Naive B cell (primary cell): ENCODE measurements around the gene CCDC33. TPM values are rescaled to one million over a fixed set of nuclear protein-coding genes. Genes with fewer than 3 reads are reported as not detected.

Experiments
- ATAC-seq, 2 donors: fragments of 150-1000 bp; cut with Tn5 transposase; 2 replicates each; pipeline ENCODE4 v1.10.0; 2021; ENCODE audit warnings: low read depth in 2 of 2, mild to moderate bottlenecking in 2 of 2, moderate library complexity in 2 of 2
- DNase-seq: peaks from one replicate; pipeline ENCODE4 v3.0.0; 2022
- H3K27ac Mint-ChIP-seq, 6 donors: one replicate each; pipeline ENCODE4 v1.8.0; 2020 to 2022; ENCODE audit warnings: mild to moderate bottlenecking in 6 of 6, mixed read lengths in 6 of 6, moderate library complexity in 5 of 6, inconsistent platforms in 2 of 6
- H3K27me3 Mint-ChIP-seq, 3 donors: one replicate each; pipeline ENCODE4 v1.8.0; 2021 to 2022; ENCODE audit warnings: mixed read lengths in 3 of 3, mild to moderate bottlenecking in 1 of 3
- H3K36me3 Mint-ChIP-seq, 2 donors: one replicate each; pipeline ENCODE4 v1.8.0; 2020 to 2022; ENCODE audit warnings: mixed read lengths in 2 of 2, inconsistent platforms in 1 of 2, mild to moderate bottlenecking in 1 of 2
- H3K4me1 Mint-ChIP-seq, 3 donors: one replicate each; pipeline ENCODE4 v1.8.0; 2020 to 2022; ENCODE audit warnings: mixed read lengths in 3 of 3, inconsistent platforms in 1 of 3, mild to moderate bottlenecking in 1 of 3, moderate library complexity in 1 of 3
- H3K4me3 Mint-ChIP-seq, 8 donors: one replicate each; pipeline ENCODE4 v1.8.0; 2020 to 2022; ENCODE audit warnings: mild to moderate bottlenecking in 8 of 8, mixed read lengths in 8 of 8, moderate library complexity in 8 of 8, inconsistent platforms in 2 of 8
- H3K9me3 Mint-ChIP-seq, 7 donors: one replicate each; pipeline ENCODE4 v1.8.0; 2020 to 2022; ENCODE audit warnings: mixed read lengths in 7 of 7, mild to moderate bottlenecking in 5 of 7, inconsistent platforms in 2 of 7, moderate library complexity in 1 of 7
- polyA plus RNA-seq, 6 donors: library from polyadenylated mRNA; unstranded; fragments of 300-500 nt; fragmentation: Illumina TruSeq; gene quantifications; one replicate each; pipeline ENCODE4 v1.2.3, GENCODE V29; 2021; ENCODE audit warnings: low read depth in 6 of 6

CCDC33 gene
- polyA plus RNA-seq, 6 donors from 2014 or later: not detected

DNA sequence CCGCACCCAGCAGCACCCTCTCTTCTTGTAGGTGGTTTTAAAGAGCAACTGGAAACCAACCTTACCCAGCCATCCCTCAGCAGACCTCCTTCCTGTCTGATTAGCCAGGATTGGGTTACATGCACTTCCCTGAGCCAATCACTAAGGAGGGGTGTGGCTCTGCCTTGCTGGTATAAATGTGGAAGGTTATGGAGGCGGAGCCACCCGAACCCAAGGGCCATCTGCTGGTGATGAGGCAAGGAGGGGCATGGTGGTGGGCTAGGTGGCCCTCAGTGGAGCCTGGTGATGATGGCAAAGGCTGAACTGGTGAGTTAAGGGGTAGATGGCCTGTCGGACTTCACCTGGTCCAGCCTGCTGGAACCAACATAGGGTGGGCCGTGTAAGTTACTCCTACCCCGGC, 39.8 kb downstream of the CCDC33 start:
- no peak for DNase-seq
- H3K4me3 Mint-ChIP-seq: no peak overlapping the region
- ATAC-seq: no peak
- no peaks in the 10 kb centered on the region for H3K36me3 Mint-ChIP-seq
- H3K27ac Mint-ChIP-seq: peak overlapping the region in 1 of 6 donors; percentile 72
- H3K9me3 Mint-ChIP-seq: no peaks in the 10 kb centered on the region
- peaks cover 14 to 66% (median 62%) of the 10 kb centered on the region in 3 donors for H3K27me3 Mint-ChIP-seq
- peaks cover 0 to 1% (median 0%) of the 10 kb centered on the region in 3 donors for H3K4me1 Mint-ChIP-seq

DNA sequence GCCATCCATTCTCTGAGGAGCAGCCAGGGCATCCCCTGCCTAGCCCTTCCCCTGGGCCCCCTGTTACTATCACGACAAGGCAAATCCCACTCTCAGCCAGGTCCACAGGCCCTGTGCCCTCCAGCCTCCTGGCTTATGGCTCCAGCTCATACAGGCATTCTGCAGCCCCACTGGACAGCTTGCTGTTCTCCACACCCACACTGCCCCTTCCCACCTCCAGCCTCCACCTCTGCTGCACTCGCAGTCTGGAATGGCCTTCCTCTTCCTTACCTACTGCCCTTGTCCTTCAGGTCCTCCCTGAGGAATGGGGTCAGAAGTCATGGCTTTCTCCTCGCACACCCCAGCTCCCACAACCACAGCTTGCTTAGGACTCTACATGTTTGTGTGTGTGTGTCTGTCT, 40.4 kb downstream of the CCDC33 start:
- ATAC-seq: no peak

DNA sequence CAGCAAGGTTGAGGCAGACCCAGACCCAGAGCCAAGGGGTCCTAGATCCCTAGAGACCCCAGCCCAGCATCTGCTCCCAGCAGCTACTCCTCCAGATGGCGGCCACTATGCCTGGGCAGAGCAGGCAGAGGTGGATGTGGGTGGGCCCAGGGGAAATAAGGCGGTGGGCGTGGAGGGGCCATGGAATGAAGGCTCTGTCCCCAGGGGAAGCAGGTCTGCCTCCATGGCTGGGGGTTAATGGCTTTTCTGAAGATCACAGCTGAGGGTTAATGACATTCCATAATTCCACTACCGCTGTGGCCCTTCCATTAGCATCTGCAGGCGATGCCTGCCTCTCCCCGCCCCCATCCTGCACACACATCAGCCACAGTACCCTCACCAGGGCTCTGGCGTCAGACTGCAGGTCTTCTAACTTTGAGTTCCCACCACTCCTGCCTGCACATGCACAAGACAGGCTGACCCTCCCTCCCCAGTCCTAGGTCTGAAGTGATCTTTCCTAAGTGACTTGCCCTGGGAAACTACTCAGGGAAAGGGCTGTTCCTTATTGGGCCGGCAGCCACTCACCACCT, 41.2 kb downstream of the CCDC33 start:
- H3K9me3 Mint-ChIP-seq: no peaks in the 10 kb centered on the region
- peaks cover 18 to 65% (median 63%) of the 10 kb centered on the region in 3 donors for H3K27me3 Mint-ChIP-seq
- H3K36me3 Mint-ChIP-seq: no peaks in the 10 kb centered on the region
- no peak overlapping the region for H3K4me3 Mint-ChIP-seq
- H3K27ac Mint-ChIP-seq: no peak overlapping the region
- ATAC-seq (no peak), DNase-seq (no peak)
- H3K4me1 Mint-ChIP-seq: no peaks in the 10 kb centered on the region

More for the DNA sequence above, 40.4 kb downstream of the CCDC33 start:
- Mint-ChIP-seq H3K4me3 (no peak overlapping the region), H3K27ac (peak overlapping the region in 2 of 6 donors; percentile 62 to 81), H3K36me3 (no peaks in the 10 kb centered on the region), H3K27me3 (peaks cover 18 to 65% (median 64%) of the 10 kb centered on the region in 3 donors), H3K4me1 (no peaks in the 10 kb centered on the region), H3K9me3 (no peaks in the 10 kb centered on the region)
- DNase-seq: no peak

DNA sequence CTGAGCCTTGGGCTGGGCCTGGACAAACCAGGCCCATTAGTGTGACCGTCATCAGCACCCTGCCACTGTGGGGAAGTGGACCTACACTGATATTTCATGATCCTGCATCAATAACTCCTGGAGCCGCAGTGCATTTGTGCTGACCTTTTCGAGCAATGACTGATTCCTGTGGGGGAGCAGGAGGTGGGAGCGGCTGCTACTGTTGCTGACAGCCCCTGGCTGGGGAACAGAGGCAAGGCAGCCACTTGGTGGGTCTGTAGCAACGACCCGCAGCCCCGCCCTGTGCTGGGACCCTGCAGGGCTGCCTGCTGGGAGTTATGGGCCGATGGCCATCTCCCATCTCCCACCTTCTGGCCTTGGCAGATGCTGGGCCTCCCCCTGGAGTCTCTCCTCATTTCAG, 42.1 kb downstream of the CCDC33 start:
- no peak overlapping the region for H3K4me3 Mint-ChIP-seq
- no peak overlapping the region for H3K27ac Mint-ChIP-seq
- H3K4me1 Mint-ChIP-seq: no peaks in the 10 kb centered on the region
- no peaks in the 10 kb centered on the region for H3K9me3 Mint-ChIP-seq
- peaks cover 12 to 62% (median 56%) of the 10 kb centered on the region in 3 donors for H3K27me3 Mint-ChIP-seq
- DNase-seq (no peak), ATAC-seq (no peak)
- no peaks in the 10 kb centered on the region for H3K36me3 Mint-ChIP-seq

DNA sequence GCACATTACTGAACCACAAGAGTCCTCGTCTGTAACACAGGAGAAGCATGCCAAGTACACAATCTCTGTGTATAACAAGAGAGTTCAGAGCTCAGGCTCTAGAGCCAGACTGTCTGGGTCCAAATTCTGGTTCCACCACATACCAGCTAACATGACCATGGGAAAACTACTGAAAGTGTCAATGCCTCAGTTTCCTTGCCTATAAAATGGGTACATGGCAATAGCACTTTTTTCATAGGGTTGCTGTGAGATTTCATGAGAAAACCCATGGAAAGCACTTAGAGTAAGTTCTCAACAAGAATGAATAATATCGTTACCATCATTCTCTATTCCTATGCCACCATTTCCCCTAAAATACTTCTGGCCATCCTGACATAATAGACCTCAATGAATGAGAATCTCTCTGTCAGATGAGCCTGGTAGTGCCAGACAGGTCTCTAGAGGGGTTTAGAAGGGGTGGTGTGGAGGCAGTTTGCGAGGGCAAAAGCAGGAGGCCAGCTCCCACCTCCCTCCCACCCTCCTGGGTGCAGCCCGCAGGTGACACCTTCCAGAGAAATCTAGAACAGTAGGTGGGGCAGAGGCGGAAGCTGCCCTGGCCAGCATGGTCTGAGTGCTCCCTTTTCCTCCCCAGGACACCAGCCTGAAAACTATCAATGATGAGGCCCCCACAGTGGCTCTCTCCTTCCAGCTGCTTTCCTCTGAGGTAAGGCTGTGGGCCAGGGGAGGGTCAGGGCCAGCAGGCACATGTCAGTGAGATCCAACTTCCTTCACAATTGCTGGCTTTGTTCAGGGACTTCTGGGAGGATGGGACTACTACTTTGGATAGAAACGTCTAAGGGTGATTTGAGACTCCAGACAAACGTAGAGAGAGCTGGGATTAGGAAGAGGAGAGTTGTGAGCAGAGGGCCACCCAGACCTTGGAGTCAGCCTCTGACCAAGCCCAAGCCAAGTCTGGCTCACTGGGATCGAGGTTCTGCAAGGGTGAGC, 45.3 kb downstream of the CCDC33 start:
- Mint-ChIP-seq H3K4me3 (no peak overlapping the region), H3K36me3 (no peaks in the 10 kb centered on the region), H3K27ac (no peak overlapping the region), H3K4me1 (no peaks in the 10 kb centered on the region), H3K9me3 (no peaks in the 10 kb centered on the region), H3K27me3 (peaks cover 25 to 71% (median 69%) of the 10 kb centered on the region in 3 donors)
- no peak for DNase-seq
- ATAC-seq: no peak

DNA sequence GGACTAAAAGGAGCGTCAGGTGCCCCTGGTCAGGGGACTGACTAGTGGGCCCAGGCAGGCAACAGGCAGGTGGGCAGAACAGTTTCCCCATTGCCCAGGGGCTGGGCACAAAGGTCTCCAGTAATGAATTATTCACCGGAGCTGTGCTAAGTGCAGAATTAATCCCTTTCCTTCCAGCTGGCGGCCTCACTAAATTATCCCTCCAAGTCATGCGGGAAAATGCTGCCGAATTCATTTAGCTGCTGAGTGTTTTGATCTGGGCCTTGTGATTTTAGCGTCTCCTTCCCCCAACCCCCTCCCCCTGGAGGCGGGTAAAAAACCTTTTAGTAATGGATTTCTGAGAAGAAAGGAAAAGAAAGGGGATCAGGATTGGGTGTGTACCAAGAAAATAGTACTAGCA, 47.2 kb downstream of the CCDC33 start:
- no peaks in the 10 kb centered on the region for H3K4me1 Mint-ChIP-seq

DNA sequence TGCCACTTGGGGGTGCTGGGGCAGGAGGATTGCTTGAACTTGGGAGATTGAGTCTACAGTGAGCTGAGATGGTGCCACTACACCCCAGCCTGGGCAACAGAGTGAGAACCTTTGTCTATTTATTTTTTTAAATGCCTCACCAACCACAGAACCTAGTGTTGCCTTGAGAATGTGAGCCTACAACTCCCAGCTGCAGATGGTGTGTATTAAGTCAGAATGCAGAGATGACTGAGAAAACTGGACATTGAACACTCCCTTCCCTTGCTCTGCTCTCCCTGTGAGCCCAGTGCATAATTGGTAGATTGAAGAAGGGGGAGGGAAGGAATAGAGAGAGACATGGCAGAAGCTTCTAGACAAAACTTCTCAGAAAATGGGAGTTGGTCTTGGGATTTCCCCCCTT, 53.5 kb downstream of the CCDC33 start:
- H3K9me3 Mint-ChIP-seq: peaks cover 0 to 6% (median 0%) of the 10 kb centered on the region in 7 donors
- H3K4me1 Mint-ChIP-seq: peaks cover 6 to 7% (median 7%) of the 10 kb centered on the region in 3 donors
- no peak for DNase-seq
- H3K36me3 Mint-ChIP-seq: peaks cover 0 to 8% of the 10 kb centered on the region in 2 donors
- H3K27ac Mint-ChIP-seq: no peak overlapping the region
- no peak for ATAC-seq
- H3K27me3 Mint-ChIP-seq: peaks cover 41 to 70% (median 51%) of the 10 kb centered on the region in 3 donors
- H3K4me3 Mint-ChIP-seq: peak overlapping the region in 1 of 8 donors; percentile 26

More for the DNA sequence above, 47.2 kb downstream of the CCDC33 start:
- peaks cover 36 to 75% (median 56%) of the 10 kb centered on the region in 3 donors for H3K27me3 Mint-ChIP-seq
- no peaks in the 10 kb centered on the region for H3K9me3 Mint-ChIP-seq
- DNase-seq (no peak), ATAC-seq (no peak)
- H3K36me3 Mint-ChIP-seq: no peaks in the 10 kb centered on the region
- no peak overlapping the region for H3K27ac Mint-ChIP-seq
- H3K4me3 Mint-ChIP-seq: no peak overlapping the region

DNA sequence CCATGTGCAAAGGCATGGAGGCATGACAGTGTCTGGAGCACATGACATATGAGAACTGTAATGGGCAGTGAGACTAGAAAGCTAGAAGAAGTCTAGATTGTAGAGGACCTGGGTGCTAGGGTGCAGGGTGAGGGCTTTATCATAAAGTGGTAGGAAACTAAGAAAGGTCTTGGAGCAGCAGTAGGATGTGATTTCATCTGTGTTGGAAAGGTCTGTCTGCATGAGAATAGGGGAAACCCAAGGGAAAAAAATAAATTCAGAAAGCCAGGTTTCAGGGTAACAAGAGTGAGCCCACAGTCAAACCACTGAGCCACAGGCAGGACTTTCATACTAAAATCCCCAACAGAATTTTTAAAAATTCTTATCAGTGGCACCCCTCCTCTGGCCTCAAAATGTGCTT, 54.5 kb downstream of the CCDC33 start:
- Mint-ChIP-seq H3K4me3 (no peak overlapping the region), H3K36me3 (peaks cover 0 to 8% of the 10 kb centered on the region in 2 donors), H3K4me1 (peaks cover 6 to 7% (median 7%) of the 10 kb centered on the region in 3 donors), H3K27me3 (peaks cover 45 to 69% (median 54%) of the 10 kb centered on the region in 3 donors), H3K9me3 (peaks cover 0 to 6% (median 0%) of the 10 kb centered on the region in 7 donors), H3K27ac (no peak overlapping the region)
- ATAC-seq (no peak), DNase-seq (no peak)

DNA sequence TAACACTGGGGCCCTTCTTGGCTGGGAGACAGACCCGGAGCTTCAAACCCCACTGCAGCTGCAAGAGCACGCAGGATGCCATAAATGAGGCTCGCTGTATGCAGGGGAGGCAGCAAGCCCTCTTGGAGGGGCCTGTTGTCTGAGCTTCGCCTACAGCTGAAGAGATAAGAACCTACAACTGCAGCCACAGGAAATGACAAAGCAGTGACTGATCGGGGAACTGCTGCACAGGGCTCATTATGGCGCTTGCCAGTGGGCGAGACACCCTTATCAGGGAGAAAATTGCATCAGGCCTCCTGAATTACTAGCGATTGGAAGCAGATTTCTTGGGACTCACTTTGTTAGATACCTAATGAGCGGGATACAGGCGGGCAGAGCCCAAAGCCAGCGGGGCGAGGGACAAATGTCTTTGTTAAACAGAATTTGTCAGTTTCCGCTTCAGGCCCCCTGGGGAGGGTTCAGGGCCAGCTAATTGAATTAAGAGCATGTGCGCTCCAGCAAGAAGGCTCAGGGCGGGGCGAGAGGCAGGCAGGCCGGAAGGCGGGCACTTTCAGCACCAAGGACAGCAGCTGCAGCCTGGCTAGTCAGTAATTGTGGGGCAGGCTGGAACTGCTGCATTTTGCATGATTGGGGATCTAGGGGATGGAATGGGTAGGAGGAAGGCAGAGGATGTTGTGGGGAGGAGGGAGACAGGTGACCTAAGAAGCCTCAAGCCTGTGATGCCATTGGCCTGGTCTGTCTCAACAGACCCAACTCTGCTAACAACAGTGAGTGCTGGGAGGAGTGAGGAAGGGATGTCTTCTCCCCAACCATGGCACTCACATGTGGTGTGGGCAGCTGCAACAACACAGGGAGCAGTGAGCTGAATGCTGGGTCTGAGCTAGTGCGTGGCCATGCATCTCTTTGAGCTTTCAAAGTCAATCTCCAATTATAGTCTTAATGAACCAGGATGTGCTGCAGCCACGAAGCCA, 55.3 kb downstream of the CCDC33 start:
- H3K9me3 Mint-ChIP-seq: peaks cover 0 to 6% (median 0%) of the 10 kb centered on the region in 7 donors
- H3K4me3 Mint-ChIP-seq: no peak overlapping the region
- DNase-seq (peak; percentile 25), ATAC-seq (peak in 1 of 2 donors; percentile 30)
- peaks cover 6 to 7% (median 7%) of the 10 kb centered on the region in 3 donors for H3K4me1 Mint-ChIP-seq
- peak overlapping the region in 3 of 6 donors; percentile 41 to 59 (median 50) for H3K27ac Mint-ChIP-seq
- peaks cover 0 to 8% of the 10 kb centered on the region in 2 donors for H3K36me3 Mint-ChIP-seq
- H3K27me3 Mint-ChIP-seq: peaks cover 44 to 69% (median 46%) of the 10 kb centered on the region in 3 donors

DNA sequence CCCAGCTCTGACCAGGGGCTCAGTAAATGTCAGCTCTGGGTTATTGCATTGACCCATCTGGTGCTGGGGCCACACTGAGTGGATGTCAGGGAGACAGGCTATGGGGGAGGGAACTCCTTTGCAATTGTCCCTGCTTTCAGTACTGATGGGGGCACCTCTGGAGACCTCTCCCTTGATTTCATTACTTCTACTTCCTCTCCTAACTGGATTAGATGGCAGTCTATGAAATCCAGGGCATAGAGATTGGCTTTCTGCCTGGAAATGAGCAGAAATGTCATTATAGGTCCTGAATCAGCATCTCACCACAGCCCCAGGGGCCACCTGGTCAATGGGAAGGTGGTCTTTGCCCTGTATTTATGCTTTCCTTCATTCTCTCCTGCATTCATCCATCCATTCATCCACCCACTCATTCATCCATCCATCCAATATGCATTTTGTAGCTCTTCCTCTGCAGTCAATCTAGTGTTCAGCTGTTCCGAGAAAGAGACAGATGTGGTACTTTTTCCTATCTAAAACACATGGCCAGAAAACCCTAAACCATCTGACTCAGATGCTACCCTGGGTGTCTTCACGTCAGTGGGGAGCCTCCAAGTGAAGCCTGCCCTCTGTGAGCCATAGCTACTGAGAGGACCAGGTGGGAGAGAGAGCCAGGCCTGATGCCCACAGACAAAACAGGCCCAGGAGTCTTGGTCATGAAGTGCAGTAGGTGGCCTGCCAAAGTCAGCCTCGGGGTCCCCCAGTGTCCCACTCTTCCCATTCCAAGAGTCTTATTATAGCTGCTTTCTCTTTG, 57.1 kb downstream of the CCDC33 start:
- no peak for DNase-seq
- Mint-ChIP-seq H3K9me3 (peaks cover 0 to 6% (median 0%) of the 10 kb centered on the region in 7 donors), H3K36me3 (peaks cover 0 to 8% of the 10 kb centered on the region in 2 donors), H3K4me3 (no peak overlapping the region), H3K4me1 (peaks cover 6 to 7% (median 7%) of the 10 kb centered on the region in 3 donors), H3K27ac (no peak overlapping the region), H3K27me3 (peaks cover 43 to 59% (median 45%) of the 10 kb centered on the region in 3 donors)
- ATAC-seq: no peak

DNA sequence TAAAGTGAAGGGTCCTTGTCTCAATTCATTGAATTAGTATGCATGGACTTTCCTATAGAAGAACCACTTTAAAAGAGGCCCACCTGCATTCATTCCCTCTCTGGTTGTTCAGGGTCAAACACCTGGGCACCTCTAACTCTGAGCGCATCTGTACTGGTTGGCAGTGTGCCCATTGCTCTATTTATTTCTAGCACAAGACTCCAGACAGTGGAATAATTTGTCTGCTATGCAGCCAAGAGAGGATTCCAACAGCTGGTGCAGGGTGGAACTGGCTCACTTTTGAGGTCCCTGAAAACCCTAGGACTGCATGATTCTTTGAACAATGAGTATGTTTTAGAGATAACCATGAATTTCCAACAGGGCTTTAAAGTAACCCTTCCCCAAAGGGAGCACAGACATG, 57.9 kb downstream of the CCDC33 start:
- Mint-ChIP-seq H3K27ac (no peak overlapping the region), H3K4me3 (no peak overlapping the region), H3K27me3 (peaks cover 39 to 54% (median 45%) of the 10 kb centered on the region in 3 donors), H3K4me1 (peaks cover 6 to 7% (median 7%) of the 10 kb centered on the region in 3 donors), H3K9me3 (peaks cover 0 to 6% (median 0%) of the 10 kb centered on the region in 7 donors), H3K36me3 (peaks cover 0 to 8% of the 10 kb centered on the region in 2 donors)
- ATAC-seq (no peak), DNase-seq (no peak)

DNA sequence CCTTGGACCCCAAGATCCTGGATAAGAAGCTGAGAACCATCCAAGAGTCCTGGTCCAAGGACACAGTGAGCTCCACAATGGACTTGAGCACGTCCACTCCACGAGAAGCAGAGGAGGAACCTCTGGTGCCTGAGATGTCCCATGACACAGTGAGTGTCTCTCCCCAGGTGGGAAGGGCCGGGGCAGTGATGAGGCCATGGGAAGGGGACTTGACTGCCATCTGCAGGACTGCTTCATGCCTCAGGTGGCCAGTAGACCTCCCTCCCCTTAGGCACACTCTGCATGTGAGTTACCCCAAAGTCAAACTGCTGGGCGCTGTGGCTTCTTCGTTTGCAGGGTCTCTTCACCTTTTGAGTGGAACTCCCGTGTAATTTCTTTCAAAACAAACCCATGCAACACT, 59.7 kb downstream of the CCDC33 start:
- Mint-ChIP-seq H3K4me1 (peaks cover 6 to 7% (median 7%) of the 10 kb centered on the region in 3 donors), H3K27me3 (peaks cover 37 to 61% (median 53%) of the 10 kb centered on the region in 3 donors)
- no peak for ATAC-seq

More for the DNA sequence above, 59.7 kb downstream of the CCDC33 start:
- Mint-ChIP-seq H3K4me3 (no peak overlapping the region), H3K36me3 (peaks cover 0 to 8% of the 10 kb centered on the region in 2 donors), H3K9me3 (peaks cover 0 to 6% (median 1%) of the 10 kb centered on the region in 7 donors), H3K27ac (no peak overlapping the region)
- no peak for DNase-seq
